Ecto neural progenitor cell (in vitro differentiated cells): ENCODE measurements around the gene CTXN1.
"Not testable (repeated sequence)": the region's sequence is repeated elsewhere in the genome, so short reads cannot be mapped to it uniquely, and the experiment has no call there.

Experiments
- DNase-seq: peaks from one replicate; pipeline ENCODE4 v3.0.0-alpha.2; 2018; ENCODE audit warnings: low spot score

Gene CTXN1

DNA sequence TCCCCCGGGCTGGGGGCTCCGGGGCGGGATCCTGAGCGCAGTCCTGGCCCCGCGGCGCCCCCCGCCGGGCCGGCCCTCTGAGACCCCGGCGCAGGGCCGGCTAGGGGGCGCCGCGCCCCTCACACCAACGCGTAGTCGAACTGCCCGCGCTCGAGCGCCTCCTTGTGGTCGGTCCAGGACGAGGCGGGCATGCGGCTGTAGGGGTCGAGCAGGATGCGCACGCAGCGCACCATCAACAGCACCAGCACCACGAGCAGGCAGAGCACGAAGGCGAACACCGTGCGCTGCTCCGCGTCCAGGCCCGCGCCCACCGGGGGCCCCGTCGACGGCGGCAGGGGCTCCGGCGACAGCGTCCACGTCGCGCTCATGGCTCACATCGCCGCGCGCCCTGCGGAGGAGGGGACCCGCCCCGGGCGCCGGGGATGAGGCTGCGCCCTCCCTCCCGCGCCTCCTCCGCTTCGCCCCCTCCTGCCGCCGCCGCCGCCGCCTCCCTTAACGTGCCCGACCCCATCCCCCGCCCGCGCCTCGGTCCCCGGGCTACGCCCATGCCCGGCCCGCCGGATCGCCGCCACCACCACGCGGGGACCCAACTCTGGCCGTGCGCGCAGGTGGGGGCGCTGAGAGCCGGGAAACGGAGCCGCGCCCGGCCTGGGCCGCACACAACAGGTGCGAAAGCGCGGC lies 624 bp downstream of the CTXN1 start:
- peak; percentile 96 for DNase-seq

DNA sequence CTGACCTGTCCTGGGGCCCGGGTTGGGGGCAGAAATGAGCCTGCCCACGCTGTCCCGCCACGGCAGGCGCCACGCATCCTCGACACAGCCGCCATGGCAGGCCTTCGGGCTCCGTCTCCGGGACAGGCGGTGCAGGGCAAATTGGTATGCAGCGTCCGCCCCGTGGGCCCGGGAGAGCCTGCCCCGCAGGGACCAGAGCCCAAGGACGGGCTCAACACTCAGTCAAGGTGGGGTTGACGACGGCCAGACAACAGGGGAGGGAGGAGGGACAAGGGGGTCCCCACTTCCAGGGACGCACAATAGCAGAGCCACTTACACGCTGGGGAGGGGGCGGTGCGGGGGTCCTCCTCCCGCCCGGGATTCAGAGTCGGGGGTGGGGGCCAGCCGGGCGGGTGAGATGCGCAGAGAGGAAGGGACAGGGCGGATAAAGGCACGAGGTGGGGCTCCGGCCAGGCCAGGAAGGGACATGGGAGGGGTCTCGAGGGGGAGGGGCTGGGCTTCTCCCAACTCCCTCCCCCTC lies 1.2 kb downstream of the CTXN1 start:
- no peak for DNase-seq

DNA sequence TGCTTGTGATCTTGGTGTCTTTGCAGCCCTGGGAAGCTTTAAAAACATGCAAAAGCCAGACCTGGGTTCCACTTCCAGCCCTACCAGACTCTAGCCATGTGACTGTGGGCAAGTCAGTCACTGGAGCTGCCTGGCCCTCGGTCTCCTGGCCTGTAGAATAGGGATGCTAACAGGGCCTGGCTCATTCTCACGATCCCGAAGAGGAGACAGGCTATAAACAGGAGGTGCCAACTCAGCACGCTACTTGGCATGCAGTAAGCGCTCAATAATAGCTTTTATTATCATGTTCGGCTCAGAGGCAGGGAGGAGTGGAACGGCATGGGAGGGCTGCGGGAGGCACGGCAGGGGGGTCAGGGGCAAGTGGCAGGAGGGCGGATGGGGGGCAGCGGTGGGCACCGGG lies 1.7 kb downstream of the CTXN1 start:
- no peak for DNase-seq

DNA sequence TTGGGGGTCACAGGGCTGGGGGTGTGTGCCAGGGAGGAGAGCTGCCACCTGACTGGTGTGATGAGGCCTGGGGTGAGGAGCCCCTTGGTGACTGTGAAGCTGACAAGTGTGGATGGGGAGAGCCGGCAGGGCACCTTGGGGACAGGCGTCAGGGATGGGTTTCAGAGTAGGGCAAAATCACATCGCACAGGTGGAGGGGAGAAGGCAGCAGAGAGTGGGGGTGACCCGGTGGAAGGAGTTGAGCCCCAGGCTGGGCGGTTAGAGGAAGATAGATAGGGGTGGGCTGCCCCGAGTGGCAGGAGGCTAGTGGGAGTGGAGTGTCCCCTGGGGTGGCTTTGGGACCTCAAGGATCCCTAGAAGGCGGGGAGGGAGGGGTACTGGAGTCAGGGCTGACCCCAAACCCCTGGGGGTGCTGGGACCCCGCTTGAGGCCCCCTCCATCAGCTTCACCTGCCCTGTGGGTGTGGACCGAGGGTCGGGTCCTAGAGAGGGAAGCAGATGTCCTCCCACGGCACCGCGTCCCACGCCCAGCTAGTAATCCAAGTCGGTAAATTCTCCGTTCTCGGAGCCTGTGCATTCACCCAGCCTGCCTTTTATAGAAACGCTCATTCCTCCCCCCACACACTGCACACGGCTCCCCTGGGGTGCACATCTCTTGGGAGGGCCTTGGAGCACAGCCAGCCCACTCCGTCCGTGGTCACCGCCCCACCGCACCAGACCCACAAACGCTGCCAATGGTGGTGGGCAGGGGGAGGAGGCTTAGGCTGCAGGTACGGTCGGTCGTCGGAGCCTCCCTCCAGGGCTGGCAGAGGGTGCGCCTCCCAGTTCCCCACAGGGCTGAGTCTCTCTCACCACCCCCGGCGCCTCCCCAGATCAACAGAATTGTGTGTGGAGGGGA lies 2.4 kb downstream of the CTXN1 start:
- DNase-seq: no peak

DNA sequence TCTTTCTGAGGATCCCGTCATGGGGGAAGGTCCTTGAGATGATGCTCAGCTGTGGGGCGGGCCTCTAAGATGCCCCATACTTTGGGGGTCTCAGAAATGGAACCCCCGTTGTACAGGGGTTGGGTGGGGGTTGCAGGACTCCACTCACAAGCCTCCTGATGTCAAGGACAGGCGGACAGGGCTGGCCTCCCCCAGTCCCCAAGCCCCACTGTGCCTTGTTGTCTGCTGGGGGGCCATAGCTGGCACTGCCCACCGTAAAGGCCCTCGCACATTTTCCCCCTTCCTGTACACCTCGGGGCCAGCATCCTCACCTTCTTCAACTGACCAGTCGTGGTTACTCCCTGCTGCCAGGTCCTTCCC lies 3.1 kb downstream of the CTXN1 start:
- DNase-seq: no peak

DNA sequence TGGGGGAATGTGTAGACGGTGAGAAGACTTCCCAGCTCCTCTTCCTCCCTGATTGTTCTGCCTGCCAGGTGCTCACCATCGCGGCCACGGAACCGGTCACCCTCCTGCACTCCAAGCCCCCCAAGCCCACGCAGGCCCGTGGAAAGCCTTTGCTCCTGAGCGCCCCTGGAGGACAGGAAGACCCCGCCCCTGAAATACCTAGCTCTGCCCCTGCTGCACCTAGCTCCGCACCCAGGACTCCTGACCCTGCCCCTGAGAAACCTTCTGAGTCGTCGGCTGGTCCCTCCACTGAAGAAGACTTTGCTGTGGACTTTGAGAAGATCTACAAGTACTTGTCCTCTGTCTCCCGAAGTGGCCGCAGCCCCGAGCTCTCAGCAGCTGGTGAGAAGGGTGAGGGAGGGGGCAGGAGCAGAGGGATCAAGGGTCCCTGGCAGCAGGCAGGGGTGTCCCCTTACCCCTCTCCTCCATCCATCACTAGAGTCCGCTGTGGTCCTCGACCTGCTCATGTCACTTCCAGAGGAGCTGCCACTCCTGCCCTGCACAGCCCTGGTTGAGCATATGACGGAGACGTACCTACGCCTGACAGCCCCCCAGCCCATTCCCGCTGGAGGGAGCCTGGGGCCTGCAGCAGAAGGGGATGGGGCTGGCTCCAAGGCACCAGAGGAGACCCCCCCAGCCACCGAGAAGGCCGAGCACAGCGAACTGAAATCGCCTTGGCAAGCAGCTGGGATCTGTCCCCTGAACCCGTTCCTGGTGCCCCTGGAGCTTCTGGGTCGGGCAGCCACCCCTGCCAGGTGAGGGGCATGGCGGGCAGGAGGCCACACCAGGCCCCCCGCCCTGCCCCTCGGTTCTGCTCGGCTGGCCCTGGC lies 3.7 kb downstream of the CTXN1 start:
- no peak for DNase-seq

DNA sequence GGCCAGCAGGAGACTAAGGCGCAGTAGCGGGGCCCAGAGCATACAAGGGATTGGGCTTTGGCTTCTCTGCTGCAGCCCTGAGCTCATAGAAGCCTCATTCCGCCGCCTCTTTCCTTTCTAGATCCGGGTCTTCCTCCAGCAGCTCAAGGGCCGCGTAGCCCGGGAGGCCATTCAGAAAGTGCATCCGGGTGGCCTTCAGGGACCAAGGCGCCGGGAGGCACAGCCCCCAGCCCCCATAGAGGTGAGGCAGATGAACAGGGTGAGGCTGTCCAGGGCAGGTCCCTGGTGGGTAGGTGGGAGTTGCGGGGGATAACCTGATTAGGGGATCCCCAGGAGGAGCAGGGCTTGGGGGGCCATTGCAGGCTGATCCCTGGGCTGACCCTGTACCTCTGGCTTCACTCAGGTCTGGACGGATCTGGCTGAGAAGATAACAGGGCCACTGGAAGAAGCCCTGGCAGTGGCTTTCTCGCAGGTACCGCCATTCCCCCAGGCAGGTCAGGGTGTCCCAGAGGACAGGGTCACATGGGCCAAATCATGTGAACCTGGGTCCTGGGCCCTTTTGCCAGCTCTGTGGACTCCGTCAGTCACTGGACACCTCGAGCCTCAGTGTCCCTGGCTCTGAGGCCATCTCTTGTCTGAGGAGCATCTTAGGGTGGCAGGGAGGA lies 4.5 kb downstream of the CTXN1 start:
- no peak for DNase-seq

DNA sequence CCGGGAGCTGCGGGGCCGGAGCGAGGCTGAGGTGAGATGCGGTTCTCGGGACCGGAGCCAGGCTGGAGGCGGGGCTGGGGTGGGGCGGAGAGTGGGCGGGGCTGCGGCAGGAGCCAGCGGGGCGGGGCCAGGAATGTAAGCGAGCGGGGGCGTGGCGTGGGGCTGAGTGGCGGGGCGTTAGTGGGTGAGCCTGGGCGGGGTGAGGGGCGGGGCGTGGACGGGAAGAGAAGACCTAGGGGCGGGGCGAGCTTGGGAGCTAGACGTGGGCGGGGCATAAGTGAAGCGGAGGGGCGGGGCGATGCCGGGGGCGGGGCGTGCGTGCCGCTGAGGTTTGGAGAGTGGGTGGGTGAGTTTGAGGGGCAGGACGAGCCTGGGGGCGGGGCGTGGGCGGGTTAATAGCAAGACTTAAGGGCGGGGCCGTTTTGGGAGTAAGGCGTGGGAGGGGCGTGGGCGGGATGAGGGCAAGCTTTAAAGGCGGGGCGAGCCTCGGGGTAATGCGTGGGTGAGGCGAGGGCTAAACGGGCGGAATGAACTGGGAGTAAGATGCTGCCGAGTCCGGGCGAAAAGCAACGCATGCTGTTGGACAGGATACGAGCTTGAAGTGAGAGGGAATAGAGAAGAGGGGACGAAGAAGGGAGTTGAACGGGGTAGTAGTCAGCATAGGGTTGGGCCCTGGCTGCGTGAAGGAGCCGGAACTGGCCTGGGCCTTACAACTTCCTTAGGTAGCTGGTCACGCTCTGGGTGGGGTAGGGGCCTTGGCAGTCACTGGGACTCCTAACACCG lies 5.2 kb downstream of the CTXN1 start:
- peak; percentile 100 for DNase-seq

DNA sequence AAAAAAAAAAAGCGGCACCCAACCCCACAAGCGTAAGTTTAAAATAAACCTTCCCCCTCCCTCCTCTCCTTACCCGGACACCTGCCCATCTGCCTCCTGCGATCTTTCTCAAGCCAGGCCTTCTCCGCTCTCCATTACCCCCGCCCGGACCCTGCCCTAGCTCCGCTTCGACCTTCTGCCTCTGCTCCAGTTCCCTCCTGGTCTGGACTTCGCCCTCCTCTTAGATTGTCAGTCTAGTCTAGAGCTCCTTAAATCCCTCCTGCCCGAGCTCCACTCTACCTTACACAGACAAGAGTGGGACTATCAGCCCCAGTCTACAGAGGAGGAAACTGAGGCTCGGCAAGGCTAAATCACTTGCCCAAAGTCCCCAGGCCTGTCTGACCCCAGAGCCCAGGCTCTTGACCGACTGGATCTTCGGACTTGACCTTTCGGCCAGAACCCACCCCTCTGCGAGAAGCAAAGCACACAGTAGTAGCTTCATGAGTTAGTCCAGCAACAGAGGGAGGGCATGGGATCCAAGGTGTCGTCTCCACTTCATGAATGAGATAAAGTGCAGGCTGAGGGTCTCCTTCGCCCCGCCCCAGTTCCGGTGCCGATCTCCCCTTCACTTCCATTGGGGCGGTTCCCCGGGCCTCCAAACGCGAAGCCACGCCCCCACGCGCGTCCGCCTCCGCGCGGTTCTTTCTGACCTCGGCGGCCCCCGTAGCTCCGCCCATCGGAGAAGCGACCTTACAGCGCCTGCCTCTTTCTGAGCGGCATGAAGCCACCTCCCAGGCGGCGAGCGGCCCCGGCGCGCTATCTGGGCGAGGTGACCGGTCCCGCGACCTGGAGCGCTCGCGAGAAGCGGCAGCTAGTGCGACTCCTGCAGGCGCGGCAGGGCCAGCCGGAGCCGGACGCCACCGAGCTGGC lies 6.1 kb downstream of the CTXN1 start, which contains the start of gene SNAPC2:
SNAPC2 (plus strand) TSS at position 729 of the 909 bp plus-strand sequence; CDS start at position 758, 29 bp downstream.
- peak; percentile 98 for DNase-seq

DNA sequence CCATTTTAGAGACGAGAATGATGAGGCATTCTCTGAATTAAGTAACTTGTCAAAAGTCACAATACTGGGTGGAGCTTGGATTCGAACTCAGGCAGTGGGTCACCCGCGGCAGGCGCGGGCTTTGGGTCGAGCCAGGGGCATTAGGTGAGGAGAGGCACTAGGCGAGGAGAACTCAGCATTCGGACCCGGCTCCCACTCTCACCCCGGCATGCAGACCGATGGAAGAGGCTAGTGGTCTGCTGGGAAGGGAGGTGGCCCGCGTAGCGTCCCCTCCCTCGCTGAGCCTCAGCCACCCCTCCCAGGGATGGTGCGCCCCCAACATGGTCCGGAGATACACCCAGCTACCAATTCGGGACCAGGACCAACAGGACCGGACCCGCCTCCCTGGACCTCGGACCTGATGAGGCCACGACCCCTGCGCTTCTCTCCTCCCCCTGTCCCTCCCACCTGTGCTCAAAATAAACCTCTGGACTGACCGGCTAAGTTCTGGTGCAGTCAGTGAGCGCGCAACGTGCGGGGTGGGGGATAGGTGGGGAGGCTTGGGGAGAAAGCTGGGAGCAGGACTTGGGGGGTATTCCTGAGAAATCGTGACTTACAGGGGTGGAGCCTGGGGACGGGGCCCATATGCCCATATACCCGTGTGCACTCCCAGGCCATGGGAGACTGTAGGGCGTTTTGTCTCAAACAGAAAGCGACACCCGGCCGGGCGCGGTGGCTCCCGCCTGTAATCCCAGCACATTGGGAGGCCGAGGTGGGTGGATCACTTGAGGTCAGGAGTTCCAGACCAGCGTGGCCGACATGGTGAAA lies 7.1 kb downstream of the CTXN1 start:
- no peak for DNase-seq

DNA sequence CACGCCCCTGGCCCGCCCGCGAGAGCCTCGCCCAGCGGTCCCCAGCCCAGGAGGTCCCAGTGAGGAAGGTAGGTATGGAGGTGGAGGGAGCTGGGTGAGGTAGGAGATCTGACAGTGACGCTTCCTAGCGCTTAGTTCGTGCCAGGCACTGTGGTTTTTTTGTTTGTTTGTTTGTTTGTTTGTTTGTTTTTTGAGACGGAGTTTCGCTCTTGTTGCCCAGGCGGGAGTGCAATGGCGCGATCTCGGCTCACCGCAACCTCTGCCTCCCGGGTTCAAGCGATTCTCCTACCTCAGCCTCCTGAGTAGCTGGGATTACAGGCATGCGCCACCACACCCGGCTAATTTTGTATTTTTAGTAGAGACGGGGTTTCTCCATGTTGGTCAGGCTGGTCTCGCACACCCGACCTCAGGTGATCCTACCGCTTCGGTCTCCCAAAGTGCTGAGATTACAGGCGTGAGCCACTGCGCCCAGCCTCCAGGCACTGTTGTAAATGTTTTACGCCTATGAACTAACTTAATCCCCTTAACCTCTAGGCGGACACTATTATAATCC lies 7.8 kb downstream of the CTXN1 start:
- DNase-seq: not testable (repeated sequence)

DNA sequence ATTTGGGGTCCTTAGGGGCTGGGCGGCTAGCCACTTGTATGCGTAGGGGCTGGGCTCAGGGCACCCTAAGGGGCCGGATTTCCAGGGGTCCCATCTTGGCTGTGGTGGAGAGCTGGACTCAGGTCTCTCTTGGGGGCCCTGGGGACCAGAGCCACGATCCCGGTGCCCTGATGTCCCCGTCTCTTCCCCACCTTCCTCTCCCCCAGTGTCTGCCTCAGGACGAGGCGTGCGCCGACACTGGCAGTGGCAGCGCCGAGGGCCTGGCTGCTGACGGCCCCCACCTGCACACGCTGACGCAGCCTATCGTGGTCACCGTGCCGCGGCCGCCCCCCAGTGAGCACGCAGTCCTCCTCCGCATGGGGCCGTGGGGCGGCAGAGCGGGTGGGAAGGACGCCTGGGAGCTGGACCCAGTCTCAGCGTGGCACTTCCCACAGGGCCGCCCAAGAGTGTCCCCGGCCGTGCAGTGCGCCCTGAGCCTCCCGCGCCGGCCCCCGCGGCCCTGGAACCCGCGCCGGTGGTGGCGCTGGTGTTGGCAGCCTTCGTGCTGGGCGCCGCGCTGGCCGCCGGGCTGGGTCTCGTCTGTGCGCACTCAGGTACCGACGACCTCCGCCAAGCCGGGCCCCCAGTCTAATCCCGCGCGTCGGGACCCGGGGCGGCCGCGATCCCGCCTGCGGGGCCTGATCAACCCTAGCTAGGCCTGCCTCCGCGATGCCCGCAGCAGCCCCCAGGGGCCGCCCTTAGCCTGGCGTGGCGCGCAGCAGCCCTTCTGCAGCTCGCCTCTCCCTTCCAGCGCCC lies 8.5 kb downstream of the CTXN1 start:
- DNase-seq: peak; percentile 84

DNA sequence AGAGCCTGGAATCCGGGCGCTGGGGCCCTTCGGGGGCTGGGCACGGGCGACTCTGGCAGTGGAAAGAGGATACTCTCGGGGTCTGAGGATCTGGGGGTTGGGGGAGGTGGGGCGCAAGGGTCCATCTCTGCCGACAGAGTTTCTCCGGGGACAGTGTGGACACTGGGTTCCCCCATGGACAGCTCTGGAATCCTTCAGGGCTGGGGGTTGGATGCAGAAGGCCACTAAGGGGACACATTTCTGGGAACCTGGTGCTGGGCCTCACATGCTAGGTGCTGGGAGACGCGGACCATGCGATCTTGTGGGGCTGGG lies 9.0 kb downstream of the CTXN1 start:
- no peak for DNase-seq

DNA sequence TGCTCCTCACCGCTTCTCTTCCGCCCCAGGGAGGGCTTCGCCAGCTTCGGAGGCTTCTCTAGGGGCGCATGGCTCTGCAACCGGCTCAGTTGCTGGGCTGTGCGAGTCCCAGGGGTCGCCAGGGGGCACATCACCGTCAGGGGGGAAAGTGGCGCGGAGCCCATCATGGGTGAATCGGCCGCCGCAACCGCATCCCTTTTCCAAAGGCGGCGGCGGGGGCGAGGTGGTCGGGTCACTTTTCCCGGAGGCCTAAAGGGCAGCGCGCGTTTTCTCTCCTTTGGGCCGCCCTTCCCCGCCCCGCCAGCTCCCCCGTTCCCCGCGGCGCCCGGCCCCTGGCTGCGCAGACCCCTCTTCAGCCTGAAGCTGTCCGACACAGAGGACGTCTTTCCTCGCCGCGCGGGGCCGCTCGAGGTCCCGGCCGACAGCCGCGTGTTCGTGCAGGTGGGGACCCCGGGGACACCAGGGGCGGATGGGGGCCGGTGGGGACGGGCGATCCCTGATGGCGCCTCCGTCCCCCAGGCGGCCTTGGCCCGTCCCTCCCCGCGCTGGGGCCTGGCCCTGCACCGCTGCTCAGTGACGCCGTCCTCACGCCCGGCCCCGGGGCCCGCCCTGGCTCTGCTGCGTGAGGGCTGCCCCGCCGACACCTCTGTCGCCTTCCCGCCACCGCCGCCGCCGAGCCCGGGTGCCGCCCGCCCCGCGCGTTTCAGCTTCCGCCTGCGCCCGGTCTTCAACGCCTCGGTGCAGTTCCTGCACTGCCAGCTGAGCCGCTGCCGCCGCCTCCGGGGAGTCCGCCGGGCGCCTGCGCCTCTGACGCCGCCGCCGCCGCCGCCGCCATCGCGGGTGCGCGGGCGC lies 9.6 kb downstream of the CTXN1 start:
- no peak for DNase-seq

DNA sequence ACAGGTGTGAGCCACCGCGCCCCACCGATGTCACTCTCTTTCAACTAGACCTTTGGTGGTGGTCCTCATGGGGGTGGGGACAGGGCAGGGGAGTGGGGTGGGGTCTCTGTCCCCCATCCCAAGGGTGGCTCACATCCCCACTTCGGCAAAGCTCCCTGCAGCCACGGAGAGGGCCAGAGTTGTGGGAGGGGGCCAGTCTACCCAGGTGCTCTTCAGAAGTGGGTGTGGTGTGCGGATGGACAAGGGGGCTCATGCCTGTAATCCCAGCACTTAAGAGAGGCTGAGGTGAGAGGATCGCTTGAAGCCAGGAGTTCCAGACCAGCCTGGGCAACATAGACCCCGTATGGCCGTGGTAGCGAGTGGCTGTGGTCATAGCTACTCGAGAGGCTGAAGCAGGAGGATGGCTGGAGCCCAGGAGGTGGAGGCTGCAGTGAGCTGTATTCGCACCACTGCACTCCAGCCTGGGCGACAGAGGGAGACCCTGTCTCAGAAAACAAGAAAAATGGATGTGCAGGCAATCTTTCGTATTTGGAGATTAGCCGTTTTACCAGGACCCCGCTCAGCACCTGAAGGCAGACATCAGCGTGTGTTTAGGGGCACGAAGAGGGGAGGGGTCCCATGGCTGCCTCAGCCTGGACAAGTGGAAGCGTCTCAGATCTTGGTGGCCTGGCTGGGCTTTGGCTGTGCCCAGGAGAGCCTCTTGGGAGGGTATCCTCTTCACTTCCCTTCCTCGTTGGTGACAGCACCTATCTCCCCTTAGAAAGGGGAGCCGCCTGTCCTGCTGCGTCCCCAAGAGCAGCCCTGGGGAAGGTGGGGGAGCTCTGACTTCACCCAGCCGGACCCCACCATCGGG lies 10.5 kb downstream of the CTXN1 start:
- no peak for DNase-seq

DNA sequence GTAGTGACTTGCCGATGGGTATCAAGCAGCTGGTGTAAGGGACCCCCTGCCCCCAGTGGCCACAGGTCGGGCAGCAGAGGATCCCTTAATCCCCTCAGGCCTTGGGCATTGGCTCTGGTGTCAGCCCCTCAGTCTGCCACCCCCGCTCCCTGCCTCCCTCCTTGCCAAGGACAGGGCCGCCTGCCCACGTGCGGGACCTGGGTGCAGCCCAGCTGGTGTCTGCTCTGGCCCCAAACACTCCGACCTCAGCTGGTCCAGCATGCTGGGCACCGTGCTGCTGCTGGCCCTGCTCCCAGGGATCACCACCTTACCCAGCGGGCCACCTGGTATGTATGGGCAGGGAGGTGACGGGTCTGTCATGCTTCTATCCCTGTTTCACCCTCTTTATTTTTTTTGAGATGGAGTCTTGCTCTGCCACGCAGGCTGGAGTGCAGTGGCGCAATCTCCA lies 11.3 kb downstream of the CTXN1 start, which contains the start of gene TGFBR3L:
TGFBR3L (plus strand) TSS at position 233 of the 448 bp plus-strand sequence.
- DNase-seq: no peak
